ENCODE data around the gene ZFYVE16.

ZFYVE16 gene

GRCh38 chr5:80507663-80508062 is 99.8 kb downstream of the ZFYVE16 start:
- Histone ChIP-seq H3K9me3 (ENCODE audit: control insufficient read depth, low read length) (no peaks in the 10 kb centered on the region), H3K36me3 (ENCODE audit: control insufficient read depth, insufficient read depth, low read length) (no peaks in the 10 kb centered on the region), H3K27ac (ENCODE audit: insufficient read depth, low read length, poor library complexity, severe bottlenecking) (no peak overlapping the region), H3K4me3 (ENCODE audit: insufficient read depth, low read depth, low read length, poor library complexity, severe bottlenecking) (no peak overlapping the region), H3K4me1 (ENCODE audit: control insufficient read depth, insufficient read depth, low read length, poor library complexity, severe bottlenecking) (no peaks in the 10 kb centered on the region), H3K27me3 (replicated peaks; ENCODE audit: control insufficient read depth, insufficient read depth, low read length, poor library complexity, severe bottlenecking) (no peaks in the 10 kb centered on the region)
- DNase-seq, result no peak

- no peak for DNase-seq
- no peaks in the 10 kb centered on the region for H3K4me1 ChIP-seq (ENCODE audit: control insufficient read depth, insufficient read depth, low read length, poor library complexity, severe bottlenecking)
- no peak overlapping the region for H3K27ac ChIP-seq (ENCODE audit: insufficient read depth, low read length, poor library complexity, severe bottlenecking)
- H3K36me3 ChIP-seq (ENCODE audit: control insufficient read depth, insufficient read depth, low read length), result no peaks in the 10 kb centered on the region
- H3K9me3 ChIP-seq (ENCODE audit: control insufficient read depth, low read length), result no peaks in the 10 kb centered on the region
- no peaks in the 10 kb centered on the region for H3K27me3 ChIP-seq (replicated peaks; ENCODE audit: control insufficient read depth, insufficient read depth, low read length, poor library complexity, severe bottlenecking)
- no peak overlapping the region for H3K4me3 ChIP-seq (ENCODE audit: insufficient read depth, low read depth, low read length, poor library complexity, severe bottlenecking)
These were observed 101.0 kb downstream of the ZFYVE16 start for GRCh38 chr5:80508844-80509243.

GRCh38 chr5:80509362-80509761 is 101.5 kb downstream of the ZFYVE16 start:
- Histone ChIP-seq H3K4me1 (ENCODE audit: control insufficient read depth, insufficient read depth, low read length, poor library complexity, severe bottlenecking) (no peaks in the 10 kb centered on the region), H3K4me3 (ENCODE audit: insufficient read depth, low read depth, low read length, poor library complexity, severe bottlenecking) (no peak overlapping the region), H3K27me3 (replicated peaks; ENCODE audit: control insufficient read depth, insufficient read depth, low read length, poor library complexity, severe bottlenecking) (no peaks in the 10 kb centered on the region), H3K27ac (ENCODE audit: insufficient read depth, low read length, poor library complexity, severe bottlenecking) (no peak overlapping the region), H3K36me3 (ENCODE audit: control insufficient read depth, insufficient read depth, low read length) (no peaks in the 10 kb centered on the region), H3K9me3 (ENCODE audit: control insufficient read depth, low read length) (no peaks in the 10 kb centered on the region)
- DNase-seq, result no peak

- no peaks in the 10 kb centered on the region for H3K9me3 ChIP-seq (ENCODE audit: control insufficient read depth, low read length)
- H3K27ac ChIP-seq (ENCODE audit: insufficient read depth, low read length, poor library complexity, severe bottlenecking), result no peak overlapping the region
- no peaks in the 10 kb centered on the region for H3K27me3 ChIP-seq (replicated peaks; ENCODE audit: control insufficient read depth, insufficient read depth, low read length, poor library complexity, severe bottlenecking)
- no peak for DNase-seq
- H3K4me3 ChIP-seq (ENCODE audit: insufficient read depth, low read depth, low read length, poor library complexity, severe bottlenecking), result no peak overlapping the region
- no peaks in the 10 kb centered on the region for H3K4me1 ChIP-seq (ENCODE audit: control insufficient read depth, insufficient read depth, low read length, poor library complexity, severe bottlenecking)
- H3K36me3 ChIP-seq (ENCODE audit: control insufficient read depth, insufficient read depth, low read length), result no peaks in the 10 kb centered on the region
These were observed 109.0 kb downstream of the ZFYVE16 start for GRCh38 chr5:80516826-80517225.

All from effector memory CD4-positive, alpha-beta T cell (primary cell).